Liver (tissue), 9 donors: ENCODE results near the gene EEA1. TPM values are rescaled to one million over a fixed set of nuclear protein-coding genes. Genes with fewer than 3 reads are reported as not detected.

ENCODE experiments used
- DNase-seq: peaks from one replicate; pipeline ENCODE4 v3.0.0-alpha.2; 2017; ENCODE audit warnings: low spot score
- H3K27ac ChIP-seq, 2 donors: one replicate each; pipeline ENCODE4 v1.7.0; 2013; ENCODE audit warnings: inconsistent platforms in 2 of 2, low read length in 2 of 2, control low read depth in 1 of 2, low read depth in 1 of 2, mild to moderate bottlenecking in 1 of 2
- H3K27me3 ChIP-seq, 4 donors: one replicate each; pipeline versions ENCODE4 v1.6.1 to v1.7.0; 2013; ENCODE audit warnings: low read length in 3 of 4, inconsistent platforms in 1 of 4, mild to moderate bottlenecking in 1 of 4, moderate library complexity in 1 of 4; ENCODE audit not compliant: control insufficient read depth in 4 of 4, insufficient read depth in 4 of 4
- H3K36me3 ChIP-seq, 4 donors: one replicate each; pipeline versions ENCODE4 v1.6.1 to v1.7.0; 2013; ENCODE audit warnings: low read length in 3 of 4, mild to moderate bottlenecking in 3 of 4, low read depth in 1 of 4, moderate library complexity in 1 of 4; ENCODE audit not compliant: control insufficient read depth in 4 of 4, insufficient read depth in 3 of 4
- H3K4me1 ChIP-seq, 4 donors: one replicate each; pipeline versions ENCODE4 v1.6.1 to v1.7.0; 2013; ENCODE audit warnings: low read length in 3 of 4, mild to moderate bottlenecking in 3 of 4, moderate library complexity in 1 of 4; ENCODE audit not compliant: control insufficient read depth in 4 of 4, insufficient read depth in 4 of 4
- H3K4me3 ChIP-seq, 3 donors: one replicate each; pipeline versions ENCODE4 v1.6.1 to v1.7.0; 2013; ENCODE audit warnings: low read length in 3 of 3, control low read depth in 1 of 3, low read depth in 1 of 3, mild to moderate bottlenecking in 1 of 3
- H3K9ac ChIP-seq, 2 donors: one replicate each; pipeline ENCODE4 v1.7.0; 2013; ENCODE audit warnings: low read length in 2 of 2, mild to moderate bottlenecking in 2 of 2, moderate library complexity in 2 of 2, control low read depth in 1 of 2, low read depth in 1 of 2
- H3K9me3 ChIP-seq, 4 donors: one replicate each; pipeline versions ENCODE4 v1.6.1 to v1.7.0; 2013; ENCODE audit warnings: low read length in 3 of 4; ENCODE audit not compliant: control insufficient read depth in 4 of 4
- ATF3 ChIP-seq: IDR thresholded peaks from 2 replicates; pipeline ENCODE4 v1.6.1; 2016; ENCODE audit warnings: antibody characterized with exemption
- CTCF ChIP-seq: fragments of 150-350 bp; IDR thresholded peaks from 2 replicates; pipeline ENCODE4 v1.5.1; 2017; ENCODE audit warnings: improper control_type of control experiment, low read depth, low read length; ENCODE audit not compliant: missing input control
- EGR1 ChIP-seq, 2 donors: IDR thresholded peaks; 2 replicates each; pipeline ENCODE4 v1.6.1; 2016 to 2018; ENCODE audit warnings: antibody characterized with exemption in 2 of 2, low read depth in 2 of 2
- FOXA1 ChIP-seq: IDR thresholded peaks from 2 replicates; pipeline ENCODE4 v1.6.1; 2016; ENCODE audit warnings: antibody characterized with exemption
- FOXA2 ChIP-seq: IDR thresholded peaks from 2 replicates; pipeline ENCODE4 v1.6.1; 2016; ENCODE audit warnings: antibody characterized with exemption
- GABPA ChIP-seq, 2 donors: IDR thresholded peaks in 1 of 2; conservative IDR thresholded peaks in 1 of 2; 2 replicates each; pipeline ENCODE4 v1.6.1; 2016; ENCODE audit warnings: antibody characterized with exemption in 2 of 2, mild to moderate bottlenecking in 1 of 2, moderate library complexity in 1 of 2
- HNF4A ChIP-seq, 2 donors: conservative IDR thresholded peaks; 2 replicates each; pipeline ENCODE4 v1.6.1; 2016; ENCODE audit warnings: antibody characterized with exemption in 2 of 2, mild to moderate bottlenecking in 2 of 2
- HNF4G ChIP-seq: IDR thresholded peaks from 2 replicates; pipeline ENCODE4 v1.6.1; 2016; ENCODE audit warnings: antibody characterized with exemption
- JUND ChIP-seq, 2 donors: IDR thresholded peaks; 2 replicates each; pipeline ENCODE4 v1.6.1; 2016; ENCODE audit warnings: antibody characterized with exemption in 2 of 2
- MAX ChIP-seq: IDR thresholded peaks from 2 replicates; pipeline ENCODE4 v1.6.1; 2016; ENCODE audit warnings: antibody characterized with exemption
- NR2F2 ChIP-seq: IDR thresholded peaks from 2 replicates; pipeline ENCODE4 v1.6.1; 2016; ENCODE audit warnings: antibody characterized with exemption
- RAD21 ChIP-seq, 2 donors: IDR thresholded peaks; 2 replicates each; pipeline ENCODE4 v1.6.1; 2016; ENCODE audit warnings: antibody characterized with exemption in 2 of 2, mild to moderate bottlenecking in 2 of 2
- REST ChIP-seq: IDR thresholded peaks from 2 replicates; pipeline ENCODE4 v1.6.1; 2016; ENCODE audit warnings: antibody characterized with exemption, mild to moderate bottlenecking
- RXRA ChIP-seq, 2 donors: IDR thresholded peaks; 2 replicates each; pipeline ENCODE4 v1.6.1; 2017 to 2018; ENCODE audit warnings: antibody characterized with exemption in 2 of 2, mild to moderate bottlenecking in 1 of 2
- SP1 ChIP-seq: IDR thresholded peaks from 2 replicates; pipeline ENCODE4 v1.6.1; 2018; ENCODE audit warnings: antibody characterized with exemption, mild to moderate bottlenecking
- YY1 ChIP-seq: IDR thresholded peaks from 2 replicates; pipeline ENCODE4 v1.6.1; 2016; ENCODE audit warnings: antibody characterized with exemption, mild to moderate bottlenecking
- WGBS: extraction: QIAGEN DNeasy Blood & Tissue Kit; methylation state at CpG from one replicate; pipeline ENCODE4 v1.1.7; 2013; 5-methylcytosine and 5-hydroxymethylcytosine counted together
- polyA plus RNA-seq, 2 donors: library from polyadenylated mRNA; stranded (reverse) in 1 of 2; unstranded in 1 of 2; fragments of 200-250 nt in 1 of 2; fragments of >200 nt in 1 of 2; fragmentation: Nextera tagmentation in 1 of 2; extraction: Ambion mirVana in 1 of 2; gene quantifications; one replicate each; pipeline versions ENCODE4 v1.2.1 to v1.2.3, GENCODE V29; 2013 to 2015
- total RNA-seq, 2 donors: library from RNA; depleted of rRNA; stranded (reverse); fragments of >200 nt; gene quantifications; one replicate each; pipeline ENCODE4 v1.2.3, GENCODE V29; 2014
- donor health status: healthy.
- donor health status: healthy.
- donor health status: healthy.
- donor health status: healthy.
- donor health status: healthy.

EEA1 gene
- total and polyA plus RNA-seq, 4 donors, result 2.5 to 15.8 (median 9.1) TPM

GRCh38 chr12:92765871-92766270 lies 163.2 kb downstream of the EEA1 start:
- no peak overlapping the region for H3K4me3 ChIP-seq
- no peak overlapping the region for H3K9ac ChIP-seq
- peaks cover 0 to 7% (median 2%) of the 10 kb centered on the region in 4 donors for H3K4me1 ChIP-seq
- no peak overlapping the region for H3K27ac ChIP-seq
- no peaks in the 10 kb centered on the region for H3K36me3 ChIP-seq
- no peaks in the 10 kb centered on the region for H3K9me3 ChIP-seq
- H3K27me3 ChIP-seq, result no peaks in the 10 kb centered on the region
- no peak for DNase-seq
- TF ChIP-seq GABPA (IDR thresholded peaks at IDR 0.05 in 1 of 2, conservative IDR thresholded peaks at IDR 0.05 in 1 of 2), result no peak
- TF ChIP-seq FOXA2, result no peak
- no peak for TF ChIP-seq NR2F2
- no peak for TF ChIP-seq RXRA (IDR thresholded peaks at IDR 0.05)
- no peak for TF ChIP-seq EGR1 (IDR thresholded peaks at IDR 0.05; ENCODE audit: low read depth in 2 of 2)
- no peak for TF ChIP-seq ATF3
- TF ChIP-seq HNF4G, result no peak
- peak; percentile 24 for TF ChIP-seq SP1
- TF ChIP-seq MAX, result no peak
- peak; percentile 57 to 70 for TF ChIP-seq HNF4A (conservative IDR thresholded peaks at IDR 0.05)
- no peak for TF ChIP-seq RAD21 (IDR thresholded peaks at IDR 0.05)
- no peak for TF ChIP-seq FOXA1
- TF ChIP-seq REST, result no peak
- 57% methylated on average over 1 of the region's 1 CpG for WGBS

- DNase-seq, result no peak
- 91% methylated on average over 5 of the region's 5 CpGs for WGBS
- no peaks in the 10 kb centered on the region for H3K36me3 ChIP-seq
- H3K9ac ChIP-seq, result no peak overlapping the region
- H3K27ac ChIP-seq, result no peak overlapping the region
- TF ChIP-seq FOXA2 (no peak), JUND (IDR thresholded peaks at IDR 0.05) (no peak), MAX (no peak), RAD21 (IDR thresholded peaks at IDR 0.05) (no peak), YY1 (no peak), EGR1 (IDR thresholded peaks at IDR 0.05; ENCODE audit: low read depth in 2 of 2) (no peak), CTCF (no peak), ATF3 (no peak)
- peaks cover 0 to 6% (median 2%) of the 10 kb centered on the region in 4 donors for H3K4me1 ChIP-seq
- H3K27me3 ChIP-seq, result no peaks in the 10 kb centered on the region
- no peak overlapping the region for H3K4me3 ChIP-seq
- H3K9me3 ChIP-seq, result no peaks in the 10 kb centered on the region
Observed at GRCh38 chr12:92764831-92765230, 164.3 kb downstream of the EEA1 start.
